GM12878 (cell line): ENCODE data around the gene CNNM3. TPM values are rescaled to one million over a fixed set of nuclear protein-coding genes. Genes with fewer than 3 reads are reported as not detected.
A peak's percentile ranks its signal among the peaks of the same experiment; 100 is the strongest.

Experiments
- ATAC-seq: fragments of 200-7000 bp; cut with Tn5 transposase; 3 replicates; pipeline ENCODE4 v1.9.1; 2020; ENCODE audit warnings: mild to moderate bottlenecking, moderate library complexity
- BruUV-seq: library from RNA; stranded (reverse); fragments of 400-500 nt; replicated peaks from 2 replicates; lab custom pipeline; 2021; lab: Mats Ljungman, UMichigan
- CTCF ChIA-PET: fragments of 300-600 bp; sonication (Branson Sonifier 250); formaldehyde crosslinking; extraction: SDS; loops from one replicate; lab custom pipeline; 2021; ENCODE audit warnings: inconsistent platforms; lab: Yijun Ruan, JAX
- POLR2A ChIA-PET: fragments of 350-600 bp; formaldehyde crosslinking; extraction: SDS; loops from one replicate; lab custom pipeline; 2021; ENCODE audit warnings: inconsistent platforms; lab: Charles Lee
- RAD21 ChIA-PET: fragments of 300-600 bp; sonication (Branson Sonifier 250); formaldehyde crosslinking; loops from one replicate; lab custom pipeline; 2023; ENCODE audit warnings: antibody characterized with exemption; ENCODE audit not compliant: unreplicated experiment; lab: Charles Lee
- SMC1A ChIA-PET: fragments of 300-600 bp; sonication (Branson Sonifier 250); formaldehyde crosslinking; loops from one replicate; lab custom pipeline; 2023; ENCODE audit not compliant: unreplicated experiment, uncharacterized antibody; lab: Charles Lee
- DNase-seq: peaks from one replicate; pipeline ENCODE4 v3.0.0-alpha.2; 2011; ENCODE audit warnings: low read depth, low spot score
- FAIRE-seq: peaks from 3 replicates; lab custom pipeline; 2011; peaks lifted over from hg19 to GRCh38; lab: Jason Lieb, UNC
- H2AFZ ChIP-seq: 2 replicates; pipeline ENCODE4 v1.6.0; 2011; ENCODE audit warnings: low read depth, low read length, control low read depth; ENCODE audit not compliant: control insufficient read depth
- H3K27ac ChIP-seq: 2 replicates; pipeline ENCODE4 v1.5.1; 2011; ENCODE audit warnings: control low read depth; ENCODE audit not compliant: control insufficient read depth, insufficient read depth
- H3K27me3 ChIP-seq, 2 experiments: replicated peaks in 1 of 2; 2 replicates each; pipeline versions ENCODE4 v1.6.0 to v1.6.1; 2011; ENCODE audit warnings: low read length in 1 of 2; ENCODE audit not compliant: control insufficient read depth in 2 of 2, insufficient read depth in 2 of 2
- H3K36me3 ChIP-seq, 2 experiments: 2 replicates each; pipeline ENCODE4 v1.5.1; 2011; ENCODE audit warnings: low read length in 1 of 2; ENCODE audit not compliant: control insufficient read depth in 2 of 2, insufficient read depth in 2 of 2
- H3K4me1 ChIP-seq: 2 replicates; pipeline ENCODE4 v1.6.1; 2011; ENCODE audit warnings: mild to moderate bottlenecking, low read length, moderate library complexity, mixed read lengths; ENCODE audit not compliant: control insufficient read depth, insufficient read depth
- H3K4me2 ChIP-seq: 2 replicates; pipeline ENCODE4 v1.6.0; 2011; ENCODE audit warnings: control low read depth; ENCODE audit not compliant: control insufficient read depth, insufficient read depth
- H3K4me3 ChIP-seq: fragments of 200-600 bp; sonication (generic); 2 replicates; pipeline ENCODE4 v1.5.1; 2016
- H3K79me2 ChIP-seq: 2 replicates; pipeline ENCODE4 v1.6.0; 2011; ENCODE audit warnings: low read length; ENCODE audit not compliant: control insufficient read depth, insufficient read depth
- H3K9ac ChIP-seq: 2 replicates; pipeline ENCODE4 v1.8.0; 2011; ENCODE audit warnings: low read length, control low read depth, mixed read lengths; ENCODE audit not compliant: control insufficient read depth, insufficient read depth
- H3K9me3 ChIP-seq: replicated peaks from 3 replicates; pipeline ENCODE4 v1.5.1; 2011; ENCODE audit warnings: mild to moderate bottlenecking, low read length; ENCODE audit not compliant: control insufficient read depth, insufficient read depth
- H4K20me1 ChIP-seq: 2 replicates; pipeline ENCODE4 v1.6.0; 2011; ENCODE audit not compliant: control insufficient read depth, insufficient read depth
- BHLHE40 ChIP-seq, 2 experiments: fragments of 450-650 bp in 1 of 2; IDR thresholded peaks; 2 replicates each; pipeline ENCODE4 v1.6.1; 2011 to 2017; ENCODE audit warnings: low read depth in 2 of 2, borderline replicate concordance in 1 of 2, improper control_type of control experiment in 1 of 2, low read length in 1 of 2, mild to moderate bottlenecking in 1 of 2
- EP300 ChIP-seq, 2 experiments: fragments of 150-350 bp in 1 of 2; IDR thresholded peaks; 2 replicates each; pipeline ENCODE4 v1.6.1; 2011 to 2012; ENCODE audit warnings: low read depth in 2 of 2, low read length in 2 of 2, borderline replicate concordance in 1 of 2, improper control_type of control experiment in 1 of 2, inconsistent platforms in 1 of 2; ENCODE audit not compliant: control insufficient read depth in 1 of 2
- EZH2 ChIP-seq: IDR thresholded peaks from 2 replicates; pipeline ENCODE4 v1.6.1; 2012; ENCODE audit warnings: low read depth, mild to moderate bottlenecking, control low read depth, inconsistent platforms, low read length, borderline replicate concordance; ENCODE audit not compliant: control insufficient read depth
- IKZF1 ChIP-seq: fragments of 450-650 bp; conservative IDR thresholded peaks from 2 replicates; pipeline ENCODE4 v1.6.1; 2017; ENCODE audit warnings: antibody characterized with exemption, mild to moderate bottlenecking
- IKZF2 ChIP-seq, 2 experiments: fragments of 450-650 bp; IDR thresholded peaks; 2 replicates each; pipeline ENCODE4 v1.6.1; 2017; ENCODE audit warnings: mild to moderate bottlenecking in 2 of 2, moderate library complexity in 2 of 2
- JUNB ChIP-seq: IDR thresholded peaks from 2 replicates; pipeline ENCODE4 v1.6.1; 2016; ENCODE audit warnings: antibody characterized with exemption, mild to moderate bottlenecking
- LARP7 ChIP-seq: fragments of 450-650 bp; IDR thresholded peaks from 2 replicates; pipeline ENCODE4 v1.6.1; 2017; ENCODE audit warnings: mild to moderate bottlenecking
- MTA2 ChIP-seq: fragments of 450-650 bp; IDR thresholded peaks from 2 replicates; pipeline ENCODE4 v1.6.1; 2016; ENCODE audit warnings: low read depth, mild to moderate bottlenecking, moderate library complexity
- NR2F1 ChIP-seq: fragments of 450-650 bp; conservative IDR thresholded peaks from 2 replicates; pipeline ENCODE4 v1.6.1; 2017; ENCODE audit warnings: mild to moderate bottlenecking
- NRF1 ChIP-seq: conservative IDR thresholded peaks from 2 replicates; pipeline ENCODE4 v1.6.1; 2011; ENCODE audit warnings: mild to moderate bottlenecking, low read depth, low read length, improper control_type of control experiment
- POLR2AphosphoS5 ChIP-seq: IDR thresholded peaks from 2 replicates; pipeline ENCODE4 v1.6.1; 2011; ENCODE audit warnings: mild to moderate bottlenecking, low read length, inconsistent platforms
- RAD21 ChIP-seq: IDR thresholded peaks from 2 replicates; pipeline ENCODE4 v1.6.1; 2011; ENCODE audit warnings: mild to moderate bottlenecking, low read depth, low read length, moderate library complexity; ENCODE audit not compliant: insufficient read depth
- RELA ChIP-seq: fragments of 450-650 bp; IDR thresholded peaks from 2 replicates; pipeline ENCODE4 v1.8.0; 2014; ENCODE audit warnings: borderline replicate concordance; ENCODE audit not compliant: partially characterized antibody
- SIX5 ChIP-seq: IDR thresholded peaks from 2 replicates; pipeline ENCODE4 v1.6.1; 2011; ENCODE audit warnings: mild to moderate bottlenecking, low read depth, low read length, moderate library complexity; ENCODE audit not compliant: severe bottlenecking
- SMAD5 ChIP-seq: IDR thresholded peaks from 2 replicates; pipeline ENCODE4 v1.6.1; 2016; ENCODE audit warnings: antibody characterized with exemption, low read depth
- SMARCA5 ChIP-seq: fragments of 450-650 bp; IDR thresholded peaks from 2 replicates; pipeline ENCODE4 v1.6.1; 2017; ENCODE audit warnings: mild to moderate bottlenecking
- ZBED1 ChIP-seq: IDR thresholded peaks from 2 replicates; pipeline ENCODE4 v1.6.1; 2016; ENCODE audit warnings: borderline replicate concordance
- WGBS: methylation state at CpG from one replicate; pipeline ENCODE4 v1.1.6; 2016; ENCODE audit warnings: low lambda C conversion rate; ENCODE audit not compliant: insufficient replicate concordance, insufficient coverage; ENCODE audit errors: missing lambda C conversion rate; 5-methylcytosine and 5-hydroxymethylcytosine counted together
- in situ Hi-C: fragments of 300-500 bp; cut with MboI; formaldehyde crosslinking; loops from 9 replicates; pipeline ENCODE4 v1.14.3; 2018; ENCODE audit warnings: mixed read lengths
- intact Hi-C: fragments of 100-400 bp; cut with micrococcal nuclease; formaldehyde crosslinking; loops from one replicate; pipeline ENCODE4 v1.14.2; 2022; ENCODE audit not compliant: unreplicated experiment
- polyA plus RNA-seq, 11 experiments: library from polyadenylated mRNA; depleted of rRNA in 4 of 11; unstranded in 6 of 11; stranded (reverse) in 5 of 11; fragments of >200 nt; fragmentation: Nextera tagmentation in 4 of 11; fragmentation: Illumina TruSeq in 1 of 11; extraction: Ambion mirVana in 4 of 11; extraction: Trizol in 1 of 11; gene quantifications; 1 replicate in 1 of 11; 2 replicates in 10 of 11; pipeline versions ENCODE4 v1.2.1 to v1.2.3, GENCODE V29; 2011 to 2016; ENCODE audit warnings: inconsistent platforms in 2 of 11, missing spikeins in 2 of 11, low read depth in 1 of 11
- total RNA-seq, 4 experiments: library from RNA; depleted of rRNA in 3 of 4; stranded (reverse); fragments of >200 nt in 3 of 4; fragmentation: Illumina TruSeq in 1 of 4; extraction: Trizol in 1 of 4; gene quantifications; 2 replicates each; pipeline versions ENCODE4 v1.2.1 to v1.2.3, GENCODE V29; 2013 to 2021
- TF ChIP-seq, protein P1 (sequence below): fragments of 450-650 bp; IDR thresholded peaks from 2 replicates; pipeline ENCODE4 v1.6.1; 2014; ENCODE audit warnings: mild to moderate bottlenecking
- TF ChIP-seq, protein P2 (sequence below): fragments of 450-650 bp; IDR thresholded peaks from 2 replicates; pipeline ENCODE4 v1.6.1; 2016; ENCODE audit warnings: mild to moderate bottlenecking

CNNM3 gene
- total and polyA plus RNA-seq, 10 of the 15 experiments (the other 5 are each of a cell fraction or from before 2014, with no cell fraction given) = 0.72 to 14.3 (median 4.0) TPM

DNA sequence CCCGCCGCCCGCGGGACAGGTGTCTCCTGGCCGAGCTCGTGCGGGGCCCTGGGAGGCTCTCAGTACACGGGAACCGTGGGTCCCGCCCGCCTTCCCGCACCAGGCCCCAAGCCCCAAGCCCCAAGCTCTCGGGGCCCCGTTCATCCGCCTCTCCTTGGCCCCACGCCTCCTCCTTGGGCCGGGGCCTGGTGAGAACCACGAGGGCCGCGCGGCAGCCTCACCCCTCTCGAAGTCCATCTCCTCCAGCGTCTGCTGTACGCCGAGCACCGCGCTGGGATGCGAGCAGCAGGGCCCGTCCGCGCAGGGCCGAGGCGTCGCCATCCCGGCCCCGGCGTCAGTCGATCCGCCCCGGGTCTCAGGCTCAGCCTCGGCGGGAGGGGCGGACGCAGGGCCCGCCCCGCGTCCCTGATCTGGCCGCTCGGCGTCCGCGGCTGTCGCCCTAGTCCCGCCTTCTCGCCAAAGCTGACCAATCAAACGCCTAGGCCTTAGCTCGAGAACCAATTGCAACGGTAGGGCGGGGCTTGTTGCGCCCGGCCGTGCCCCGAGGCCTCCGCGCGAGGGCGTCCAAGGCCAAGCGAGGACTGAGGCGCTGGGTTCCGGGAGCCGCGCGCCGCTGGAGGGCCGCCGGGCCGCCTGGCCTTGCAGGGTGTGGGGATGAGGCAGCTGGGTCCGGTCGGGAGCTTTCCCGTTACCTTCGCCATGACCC, 41.8 kb downstream of the CNNM3 start, which contains the start of gene ANKRD39:
TSS of gene ANKRD39 (minus strand) at position 350 of the 706 bp plus-strand sequence. CDS start at position 321, 29 bp downstream.
- peaks cover 18% of the 10 kb centered on the region for H3K79me2 ChIP-seq
- ChIA-PET RAD21 (interaction anchor here (0.6 to 3.6 kb wide), 43 partner anchors 10 to 538 kb away, joined by 3 to 148 read pairs (median 5); partner anchors contain the start of genes ANKRD36, CNNM3, CNNM4 and SEMA4C), SMC1A (interaction anchor here (0.6 to 4.2 kb wide), 21 partner anchors 10 to 291 kb away, joined by 3 to 99 read pairs (median 6); partner anchors contain the start of genes ANKRD23, ANKRD36, CNNM3 and CNNM4), POLR2A (interaction anchor here (0.5 to 3.1 kb wide), 14 partner anchors 9 to 348 kb away, joined by 3 to 30 read pairs (median 4); partner anchors contain the start of gene CNNM3), CTCF (interaction anchor here (0.6 to 10.4 kb wide), 43 partner anchors 8 to 255 kb away, joined by 3 to 238 read pairs (median 4); partner anchors contain the start of genes ANKRD36, CNNM3 and SEMA4C)
- FAIRE-seq = peak; percentile 96
- H3K4me2 ChIP-seq = peak within 1 kb of the TSS; percentile 100
- peaks cover 3 to 11% of the 10 kb centered on the region in 2 experiments; a peak in 3 of 4 replicates for H3K36me3 ChIP-seq
- DNase-seq = peak; percentile 94
- H4K20me1 ChIP-seq = no peaks in the 10 kb centered on the region
- in situ Hi-C loops = loop anchor here (5.0 to 10.0 kb wide), 2 partner anchors 94 to 257 kb away; partner anchors contain the start of gene ANKRD36
- peaks cover 3% of the 10 kb centered on the region; the same call in 1 of the 2 replicates for H3K4me1 ChIP-seq
- intact Hi-C loops = loop anchor here (1.0 to 2.0 kb wide), 3 partner anchors 93 to 255 kb away; partner anchors contain the start of gene ANKRD36
- no peaks in the 10 kb centered on the region for H3K9me3 ChIP-seq
- H2AFZ ChIP-seq = peak within 1 kb of the TSS; percentile 92
- H3K27me3 ChIP-seq = no peaks in the 10 kb centered on the region
- under 1% methylated on average over 77 of the region's 81 CpGs for WGBS
- BruUV-seq = no TSS peak
- H3K27ac ChIP-seq = peak within 1 kb of the TSS; percentile 86
- peak; percentile 95 for ATAC-seq
- peak within 1 kb of the TSS; percentile 88 for H3K9ac ChIP-seq
- H3K4me3 ChIP-seq = peak within 1 kb of the TSS; percentile 99
- TF ChIP-seq RELA = peak; percentile 11
- TF ChIP-seq, protein P1, sequence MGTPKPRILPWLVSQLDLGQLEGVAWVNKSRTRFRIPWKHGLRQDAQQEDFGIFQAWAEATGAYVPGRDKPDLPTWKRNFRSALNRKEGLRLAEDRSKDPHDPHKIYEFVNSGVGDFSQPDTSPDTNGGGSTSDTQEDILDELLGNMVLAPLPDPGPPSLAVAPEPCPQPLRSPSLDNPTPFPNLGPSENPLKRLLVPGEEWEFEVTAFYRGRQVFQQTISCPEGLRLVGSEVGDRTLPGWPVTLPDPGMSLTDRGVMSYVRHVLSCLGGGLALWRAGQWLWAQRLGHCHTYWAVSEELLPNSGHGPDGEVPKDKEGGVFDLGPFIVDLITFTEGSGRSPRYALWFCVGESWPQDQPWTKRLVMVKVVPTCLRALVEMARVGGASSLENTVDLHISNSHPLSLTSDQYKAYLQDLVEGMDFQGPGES = peak; percentile 97
- TF ChIP-seq LARP7 = peak; percentile 99
- TF ChIP-seq POLR2AphosphoS5 = peak; percentile 72
- TF ChIP-seq NR2F1 = peak; percentile 52
- TF ChIP-seq IKZF1 = peak; percentile 78
- peak; percentile 51 to 54; a peak in 2 of 4 replicates for TF ChIP-seq BHLHE40 (IDR thresholded peaks at IDR 0.05; ENCODE audit: borderline replicate concordance in 1 of 2, low read depth in 2 of 2, low read length in 1 of 2)
- TF ChIP-seq IKZF2 (IDR thresholded peaks at IDR 0.05) = no peak
- TF ChIP-seq NRF1 = no peak
- TF ChIP-seq, protein P2, sequence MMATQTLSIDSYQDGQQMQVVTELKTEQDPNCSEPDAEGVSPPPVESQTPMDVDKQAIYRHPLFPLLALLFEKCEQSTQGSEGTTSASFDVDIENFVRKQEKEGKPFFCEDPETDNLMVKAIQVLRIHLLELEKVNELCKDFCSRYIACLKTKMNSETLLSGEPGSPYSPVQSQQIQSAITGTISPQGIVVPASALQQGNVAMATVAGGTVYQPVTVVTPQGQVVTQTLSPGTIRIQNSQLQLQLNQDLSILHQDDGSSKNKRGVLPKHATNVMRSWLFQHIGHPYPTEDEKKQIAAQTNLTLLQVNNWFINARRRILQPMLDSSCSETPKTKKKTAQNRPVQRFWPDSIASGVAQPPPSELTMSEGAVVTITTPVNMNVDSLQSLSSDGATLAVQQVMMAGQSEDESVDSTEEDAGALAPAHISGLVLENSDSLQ = peak; percentile 51
- no peak for TF ChIP-seq EP300 (IDR thresholded peaks at IDR 0.05; ENCODE audit: borderline replicate concordance in 1 of 2, control insufficient read depth in 1 of 2, low read depth in 2 of 2, low read length in 2 of 2)
- TF ChIP-seq SMARCA5 = peak; percentile 94
- TF ChIP-seq SIX5 = peak; percentile 10
- no peak for TF ChIP-seq JUNB
- no peak for TF ChIP-seq MTA2
- TF ChIP-seq EZH2 = no peak
- peak; percentile 89 for TF ChIP-seq RAD21
- TF ChIP-seq SMAD5 = no peak
- no peak for TF ChIP-seq ZBED1
